OCI-LY1 (cell line): ENCODE data around the gene LCN12.

Source experiments
- EZH2 ChIP-seq: fragments of 200-600 bp; sonication (generic), shearing (Covaris generic); IDR thresholded peaks from 2 replicates; pipeline ENCODE4 v1.8.0; 2017; ENCODE audit warnings: borderline replicate concordance, mixed run types, mild to moderate bottlenecking, antibody characterized with exemption, low read length, moderate library complexity, mixed read lengths
- TF ChIP-seq, protein P1 (sequence below): fragments of 200-600 bp; sonication (generic), shearing (Covaris generic); IDR thresholded peaks from 2 replicates; pipeline ENCODE4 v1.5.1; 2017; ENCODE audit warnings: mild to moderate bottlenecking, antibody characterized with exemption, low read length, moderate library complexity, mixed read lengths

DNA sequence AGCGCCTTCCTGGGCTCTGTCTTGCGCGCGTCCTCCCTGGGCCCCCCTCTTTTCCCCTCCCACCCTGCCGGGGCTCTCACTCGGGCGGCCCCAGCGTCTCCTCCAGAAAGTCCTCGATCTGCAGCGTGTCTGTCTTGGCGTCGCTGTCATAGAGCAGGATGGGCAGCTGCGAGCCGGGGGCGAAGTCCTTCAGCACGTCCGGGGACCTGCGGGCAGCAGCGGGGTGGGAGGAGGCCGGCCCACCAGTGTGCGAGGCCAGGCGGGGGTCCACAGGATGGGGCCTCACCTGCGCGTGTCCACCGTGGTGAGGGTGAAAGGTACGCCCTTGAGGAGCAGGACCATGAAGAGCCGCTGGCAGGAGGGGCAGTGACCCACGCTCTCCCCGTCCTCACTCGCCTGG lies 43.3 kb downstream of the LCN12 start:
- TF ChIP-seq, protein P1, sequence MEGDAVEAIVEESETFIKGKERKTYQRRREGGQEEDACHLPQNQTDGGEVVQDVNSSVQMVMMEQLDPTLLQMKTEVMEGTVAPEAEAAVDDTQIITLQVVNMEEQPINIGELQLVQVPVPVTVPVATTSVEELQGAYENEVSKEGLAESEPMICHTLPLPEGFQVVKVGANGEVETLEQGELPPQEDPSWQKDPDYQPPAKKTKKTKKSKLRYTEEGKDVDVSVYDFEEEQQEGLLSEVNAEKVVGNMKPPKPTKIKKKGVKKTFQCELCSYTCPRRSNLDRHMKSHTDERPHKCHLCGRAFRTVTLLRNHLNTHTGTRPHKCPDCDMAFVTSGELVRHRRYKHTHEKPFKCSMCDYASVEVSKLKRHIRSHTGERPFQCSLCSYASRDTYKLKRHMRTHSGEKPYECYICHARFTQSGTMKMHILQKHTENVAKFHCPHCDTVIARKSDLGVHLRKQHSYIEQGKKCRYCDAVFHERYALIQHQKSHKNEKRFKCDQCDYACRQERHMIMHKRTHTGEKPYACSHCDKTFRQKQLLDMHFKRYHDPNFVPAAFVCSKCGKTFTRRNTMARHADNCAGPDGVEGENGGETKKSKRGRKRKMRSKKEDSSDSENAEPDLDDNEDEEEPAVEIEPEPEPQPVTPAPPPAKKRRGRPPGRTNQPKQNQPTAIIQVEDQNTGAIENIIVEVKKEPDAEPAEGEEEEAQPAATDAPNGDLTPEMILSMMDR = no peak
- no peak for TF ChIP-seq EZH2
